Measurements from ENCODE around the gene MED16.
"Not testable (repeated sequence)": the region's sequence is repeated elsewhere in the genome, so short reads cannot be mapped to it uniquely, and the experiment has no call there.

MED16 gene

DNA sequence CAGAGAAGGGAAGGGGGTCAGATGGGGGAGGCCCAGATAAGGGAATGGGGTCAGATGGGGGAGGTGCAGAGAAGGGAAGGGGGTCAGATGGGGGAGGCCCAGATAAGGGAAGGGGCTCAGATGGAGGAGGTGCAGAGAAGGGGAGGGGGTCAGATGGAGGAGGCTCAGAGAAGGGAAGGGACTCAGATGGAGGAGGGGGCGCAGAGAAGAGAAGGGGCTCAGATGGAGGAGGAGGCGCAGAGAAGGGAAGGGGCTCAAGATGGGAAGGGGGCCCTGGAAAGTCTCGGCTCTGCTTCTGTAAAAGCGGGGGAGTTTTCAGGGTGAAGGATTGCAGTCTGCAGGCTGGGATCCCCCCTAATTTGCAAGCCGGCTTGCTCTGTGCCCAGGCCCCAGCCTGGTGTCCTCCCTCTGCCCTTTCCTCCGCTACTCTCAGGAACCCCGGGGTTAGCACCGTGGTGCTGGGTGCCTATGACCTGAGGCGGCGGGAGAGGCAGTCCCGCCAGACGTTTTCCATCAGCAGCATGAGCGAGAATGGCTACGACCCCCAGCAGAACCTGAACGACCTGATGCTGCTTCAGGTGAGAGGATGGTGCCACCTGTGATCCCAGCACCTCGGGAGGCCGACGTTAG is 63.7 kb downstream of the MED16 start:
- DNase-seq (ENCODE audit: low read depth in 2 of 2), result no peak

DNA sequence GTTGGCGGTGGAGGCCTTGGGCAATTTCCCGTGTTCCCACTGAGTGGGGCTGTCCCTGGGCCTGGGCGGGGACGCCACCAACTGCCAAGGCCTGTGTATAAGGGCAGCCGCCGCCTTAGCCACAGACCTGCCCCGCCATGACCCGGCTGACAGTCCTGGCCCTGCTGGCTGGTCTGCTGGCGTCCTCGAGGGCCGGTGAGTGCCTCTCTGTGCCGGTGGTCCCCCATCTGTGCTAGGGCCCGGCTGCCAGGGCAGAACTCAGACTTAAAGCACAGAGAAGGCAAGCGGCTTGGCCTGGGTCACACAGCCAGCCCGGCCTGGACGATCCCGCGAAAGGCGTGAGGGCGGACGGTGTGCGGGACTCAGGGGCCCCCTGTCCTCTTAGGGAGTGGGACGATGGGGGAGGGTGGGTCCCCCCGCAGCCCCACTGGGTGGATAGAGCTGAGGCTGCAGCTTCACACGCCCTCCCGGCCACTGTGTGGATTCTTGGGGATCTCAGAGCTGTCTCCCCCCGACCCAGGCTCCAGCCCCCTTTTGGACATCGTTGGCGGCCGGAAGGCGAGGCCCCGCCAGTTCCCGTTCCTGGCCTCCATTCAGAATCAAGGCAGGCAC is 65.2 kb downstream of the MED16 start, which contains the start of gene AZU1:
Gene AZU1 (plus strand): TSS at position 128 of the 612 bp plus-strand sequence. CDS start 10 bp downstream, at position 138.
- no peak for DNase-seq (ENCODE audit: low read depth in 2 of 2)

- no peak for DNase-seq (ENCODE audit: low read depth in 2 of 2)
Observed at GRCh38 chr19:827314-827709, 65.7 kb downstream of the MED16 start.

DNA sequence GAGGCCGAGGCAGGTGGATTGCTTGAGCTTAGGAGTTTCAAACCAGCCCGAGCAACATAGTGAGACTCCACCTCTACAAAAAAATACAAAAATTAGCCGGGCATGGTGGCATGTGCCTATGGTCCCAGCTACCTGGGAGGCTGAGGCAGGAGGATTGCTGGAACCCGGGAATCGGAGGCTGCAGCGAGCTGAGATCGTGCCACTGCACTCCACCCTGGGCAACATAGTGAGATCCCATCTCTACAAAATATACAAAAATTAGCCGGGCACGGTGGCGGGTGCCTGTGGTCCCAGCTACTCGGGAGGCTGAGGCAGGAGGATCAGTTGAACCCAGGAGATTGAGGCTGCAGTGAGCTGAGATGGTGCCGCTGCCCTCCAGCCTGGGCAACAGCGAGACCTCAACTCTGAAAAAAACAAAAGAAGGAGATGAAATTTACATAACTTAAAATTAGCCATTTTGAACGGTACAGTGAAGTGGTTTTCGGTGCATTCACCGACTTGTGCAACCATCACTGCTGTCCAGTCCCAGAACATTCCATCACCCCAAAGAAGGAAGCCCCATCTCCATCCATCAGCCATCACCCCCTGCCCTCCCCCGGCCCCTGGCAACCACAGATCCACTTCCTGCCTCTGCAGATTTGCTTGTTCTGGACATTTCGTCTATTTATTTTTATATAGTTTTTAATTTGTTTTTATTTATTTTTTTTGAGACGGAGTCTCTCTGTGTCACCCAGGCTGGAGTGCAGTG is 66.9 kb downstream of the MED16 start:
- DNase-seq (ENCODE audit: low read depth in 2 of 2), result no peak

GRCh38 chr19:824885-825284 is 68.1 kb downstream of the MED16 start:
- DNase-seq (ENCODE audit: low read depth in 2 of 2), result no peak

DNA sequence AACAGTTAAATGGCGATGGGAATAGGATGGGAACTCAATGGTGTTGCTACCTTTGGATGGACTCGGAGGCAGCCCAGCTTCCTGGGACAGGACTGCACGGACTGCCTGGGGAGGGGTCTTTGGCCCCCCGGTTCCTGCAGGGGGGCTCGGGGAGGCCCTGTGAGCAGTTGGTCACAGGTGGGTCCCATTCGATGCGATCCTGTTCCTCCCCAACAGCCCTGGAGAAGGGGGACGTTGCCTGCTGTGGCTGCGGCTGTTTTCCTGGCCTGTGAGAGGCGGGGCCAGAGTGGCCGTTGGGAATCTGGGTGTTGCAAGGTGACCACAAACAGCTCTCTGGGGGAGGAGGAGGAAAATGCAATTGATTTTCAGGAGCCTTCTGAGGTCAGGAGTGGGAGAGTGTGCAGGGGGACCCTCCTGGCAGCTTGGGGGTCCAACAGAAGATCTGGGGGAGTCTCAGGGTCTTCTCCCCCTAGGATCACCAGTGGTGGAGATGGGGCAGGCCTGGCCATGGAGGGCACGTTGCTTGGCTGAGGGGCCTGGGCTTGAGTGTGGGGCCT is 69.3 kb downstream of the MED16 start:
- no peak for DNase-seq (ENCODE audit: low read depth in 2 of 2)

GRCh38 chr19:821825-822503 is 71.0 kb downstream of the MED16 start, which contains the start of gene PLPPR3:
Gene PLPPR3, minus strand, starts transcription at chr19:821955. Its CDS starts 396 bp downstream, at chr19:821559.
- no peak for DNase-seq (ENCODE audit: low read depth in 2 of 2)

GRCh38 chr19:821231-821824 is 71.7 kb downstream of the MED16 start:
- DNase-seq (ENCODE audit: low read depth in 2 of 2), result no peak

DNA sequence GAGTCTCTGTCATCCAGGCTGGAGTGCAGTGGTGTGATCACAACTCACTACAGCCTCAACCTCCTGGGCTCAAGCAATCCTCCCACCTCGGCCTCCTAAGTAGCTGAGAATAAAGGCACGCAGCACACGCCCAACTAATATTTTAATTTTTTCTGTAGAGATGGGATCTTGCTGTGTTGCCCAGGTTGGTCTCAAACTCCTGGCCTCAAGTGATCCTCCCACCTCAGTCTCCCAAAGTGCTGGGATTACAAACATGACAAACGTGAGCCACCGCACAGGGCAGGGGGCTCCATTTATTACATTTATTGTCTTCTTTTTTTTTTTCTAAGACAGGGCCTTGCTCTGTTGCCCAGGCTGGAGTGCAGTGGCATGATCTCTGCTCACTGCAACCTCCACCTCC is 72.8 kb downstream of the MED16 start:
- DNase-seq (ENCODE audit: low read depth in 2 of 2), result not testable (repeated sequence)
